HG03442 (cell line): Measurements from ENCODE around the gene TRPV4.

Experiments used
- ATAC-seq: cut with Tn5 transposase; IDR thresholded peaks from one replicate; pipeline ENCODE4 v1.9.1; 2021; ENCODE audit warnings: mild to moderate bottlenecking, moderate library complexity; ENCODE audit not compliant: unreplicated experiment

The TRPV4 gene

DNA sequence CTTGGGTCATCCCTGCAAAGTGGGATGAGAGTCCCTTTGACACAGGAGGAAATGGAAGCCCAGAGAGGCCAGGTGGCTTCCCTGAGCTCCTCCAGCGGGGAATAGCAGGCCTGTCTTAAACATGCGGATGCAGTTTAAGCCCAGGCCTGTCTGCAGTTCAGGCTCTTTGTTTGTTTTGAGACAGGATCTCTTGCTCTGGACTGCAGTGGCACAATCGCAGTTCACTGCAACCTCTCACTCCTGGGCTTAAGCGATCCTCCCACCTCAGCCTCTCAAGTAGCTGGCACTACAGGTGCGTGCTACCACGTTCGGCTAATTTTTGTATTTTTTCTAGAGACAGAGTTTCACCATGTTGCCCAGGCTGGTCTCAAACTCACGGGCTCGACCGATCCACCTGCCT lies 3.5 kb downstream of the TRPV4 start:
- no peak for ATAC-seq

GRCh38 chr12:109828754-109829511 lies 4.3 kb downstream of the TRPV4 start:
- ATAC-seq, result no peak

DNA sequence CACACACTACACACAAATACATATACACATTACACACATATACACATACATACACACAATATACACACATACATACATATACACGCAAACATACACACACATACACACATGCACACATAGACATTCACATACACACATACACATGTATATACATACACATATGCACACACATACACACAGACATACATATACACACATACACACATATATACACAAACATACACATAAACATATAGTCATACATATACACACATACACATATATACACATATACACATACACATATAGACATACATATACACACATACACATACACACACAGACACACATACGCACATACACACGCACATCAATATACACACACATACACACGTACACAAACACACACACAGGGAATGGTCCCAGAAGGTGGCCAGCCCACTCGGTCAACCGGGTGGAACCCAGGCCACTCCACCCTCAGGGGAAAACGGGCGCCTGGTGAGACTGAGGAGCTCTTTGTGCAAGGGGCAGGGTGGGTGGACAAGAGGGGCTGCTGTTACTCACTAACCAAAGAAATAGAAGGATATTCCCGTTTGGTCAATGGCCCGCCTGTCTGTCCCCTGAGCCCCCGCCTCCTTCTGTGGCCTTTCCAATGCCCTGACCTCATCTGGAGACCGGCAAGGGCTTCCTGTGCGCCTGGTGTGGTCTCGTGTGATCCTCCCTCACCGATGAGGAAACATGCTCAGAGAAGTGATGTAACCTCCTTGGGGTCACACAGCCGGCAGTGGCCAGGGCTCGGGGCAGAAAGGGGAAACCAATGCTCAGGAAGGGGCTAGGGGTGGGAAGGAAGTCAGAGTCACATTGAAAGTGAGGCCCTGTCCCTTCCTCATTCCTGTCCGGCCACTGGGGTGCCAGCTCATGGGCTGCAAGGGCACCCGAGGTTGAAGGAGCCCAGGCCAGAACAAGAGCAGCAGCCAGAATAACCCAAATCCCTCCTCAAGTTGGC lies 5.3 kb downstream of the TRPV4 start:
- no peak for ATAC-seq

DNA sequence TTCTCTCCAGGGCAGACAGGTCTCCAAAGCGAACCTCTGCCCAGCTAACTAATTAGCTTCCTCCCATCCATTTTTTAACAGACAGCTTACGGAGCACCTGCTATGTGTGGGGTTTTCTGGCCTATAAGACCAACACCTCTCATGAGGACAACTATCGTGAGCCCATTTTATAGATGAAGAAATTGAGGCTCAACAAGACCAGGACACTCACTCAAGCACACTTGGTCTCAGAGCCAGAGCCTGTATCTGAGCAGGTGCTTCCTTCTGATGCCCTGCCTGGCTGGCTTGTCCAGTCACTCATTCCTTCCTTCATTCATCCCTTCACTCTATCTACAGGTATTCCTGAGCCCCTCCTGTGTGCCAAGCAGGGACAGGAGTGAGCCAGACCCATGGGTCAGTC lies 6.1 kb downstream of the TRPV4 start:
- ATAC-seq, result no peak

DNA sequence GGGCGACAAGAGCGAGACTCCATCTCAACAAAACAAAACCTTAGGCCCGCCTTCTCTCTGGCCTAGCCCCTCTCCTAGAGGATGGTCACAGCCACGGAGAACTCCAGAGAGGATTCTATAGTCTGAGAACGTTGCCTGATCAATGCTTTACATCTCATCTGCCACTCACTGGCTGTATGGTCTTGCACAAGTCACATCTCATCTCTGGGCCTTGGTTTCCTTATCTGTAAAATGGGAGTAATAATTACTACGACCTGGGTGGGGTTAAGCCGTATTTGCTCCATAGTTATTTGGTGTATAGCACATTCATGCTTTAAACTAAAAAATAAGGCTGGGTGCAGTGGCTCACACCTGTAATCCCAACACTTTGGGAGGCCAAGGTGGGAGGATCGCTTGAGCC lies 8.5 kb downstream of the TRPV4 start:
- ATAC-seq, result no peak

DNA sequence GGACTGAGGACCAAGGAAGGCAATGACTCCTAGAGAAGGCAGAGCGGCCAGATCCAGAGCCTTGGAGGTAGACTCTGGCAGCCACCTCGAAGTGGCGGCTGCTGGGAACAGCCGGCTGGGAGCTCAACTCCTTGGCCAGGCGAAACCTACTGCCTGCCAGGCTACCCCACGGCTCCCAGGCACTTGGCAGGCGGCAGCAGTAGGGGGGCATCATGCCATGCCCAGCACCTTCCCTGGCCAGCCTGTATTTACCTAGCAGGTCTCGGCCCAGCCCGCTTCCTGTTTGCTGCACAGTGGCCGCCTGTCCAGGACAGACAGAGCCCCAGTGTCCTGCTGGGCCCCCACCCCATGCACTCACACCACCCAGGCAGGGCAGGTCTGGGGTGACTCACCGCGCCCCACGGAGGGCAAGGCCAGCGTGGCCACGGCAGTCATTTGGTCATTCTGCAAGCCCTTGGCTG lies 10.2 kb downstream of the TRPV4 start:
- ATAC-seq, result no peak

- ATAC-seq, result no peak
Observed at GRCh38 chr12:109822416-109822815, 10.8 kb downstream of the TRPV4 start.

- no peak for ATAC-seq
Observed at GRCh38 chr12:109821968-109822367, 11.2 kb downstream of the TRPV4 start.

DNA sequence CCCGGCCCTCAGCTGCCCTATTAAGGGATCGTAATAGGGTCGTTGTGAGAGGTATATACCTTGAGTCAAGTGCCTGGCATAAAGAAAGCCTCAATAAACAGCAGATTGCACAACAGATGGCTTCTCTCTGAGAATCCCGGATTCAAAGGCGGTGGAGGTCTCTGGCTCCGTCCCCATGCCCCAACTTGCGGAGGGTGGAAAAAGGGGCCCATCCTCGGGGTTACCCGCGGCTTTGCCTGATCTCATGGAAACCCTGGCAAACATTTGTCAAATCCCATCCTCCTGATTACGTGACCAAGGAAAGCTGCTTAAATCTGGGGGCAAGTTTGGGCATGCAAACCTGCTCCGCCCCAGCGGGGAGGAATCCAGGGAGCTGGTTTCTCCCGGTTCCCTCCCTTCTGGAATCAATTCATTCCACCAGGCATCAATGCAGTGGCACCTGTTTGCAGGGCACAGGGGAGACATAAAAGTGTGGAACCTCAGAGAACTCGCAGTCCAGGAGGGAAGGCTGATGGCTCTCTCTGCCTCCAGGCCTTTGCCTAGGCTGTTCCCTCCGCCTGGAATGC lies 12.3 kb downstream of the TRPV4 start:
- ATAC-seq, result no peak

GRCh38 chr12:109818905-109819500 lies 14.2 kb downstream of the TRPV4 start:
- ATAC-seq, result no peak

DNA sequence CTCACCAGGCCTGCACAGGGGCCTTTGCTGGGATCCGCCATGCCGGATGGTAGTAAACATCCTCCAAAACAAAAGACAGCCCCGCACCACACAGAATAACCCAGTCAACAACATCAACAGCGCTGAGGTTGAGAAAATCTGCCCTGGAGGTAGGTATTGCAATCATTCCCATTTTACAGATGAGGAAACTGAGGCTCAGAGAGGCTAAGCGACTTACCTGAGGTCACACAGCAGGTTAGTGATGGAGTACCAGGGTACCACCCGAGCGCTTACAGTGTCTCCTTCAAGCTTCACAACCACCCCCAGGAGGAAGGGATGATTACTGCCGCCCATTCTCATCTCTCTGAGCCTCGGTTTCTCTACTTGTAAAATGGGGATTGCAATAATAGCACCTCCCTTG lies 14.9 kb downstream of the TRPV4 start:
- ATAC-seq, result no peak

- no peak for ATAC-seq
Observed at GRCh38 chr12:109817627-109818231, 15.5 kb downstream of the TRPV4 start.

DNA sequence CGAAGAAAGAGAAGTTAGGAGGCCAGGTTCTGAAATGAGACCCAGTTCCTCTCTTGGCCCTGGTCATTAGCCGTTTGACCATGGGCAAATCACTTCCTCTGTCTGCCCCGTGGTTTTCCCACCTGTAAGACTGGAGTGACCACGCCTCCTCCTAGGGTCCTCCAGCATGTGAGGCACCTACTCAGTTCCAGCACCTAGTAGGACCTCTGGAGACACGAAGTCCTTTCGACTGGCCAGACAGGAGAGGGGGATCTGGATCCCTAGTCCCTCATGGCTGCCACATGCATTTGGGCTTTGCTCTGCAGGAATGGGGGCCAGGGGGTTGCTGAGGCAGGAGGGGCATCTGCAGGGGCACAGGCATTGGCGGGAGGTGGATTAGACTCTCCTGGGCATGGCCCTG lies 16.3 kb downstream of the TRPV4 start:
- no peak for ATAC-seq

DNA sequence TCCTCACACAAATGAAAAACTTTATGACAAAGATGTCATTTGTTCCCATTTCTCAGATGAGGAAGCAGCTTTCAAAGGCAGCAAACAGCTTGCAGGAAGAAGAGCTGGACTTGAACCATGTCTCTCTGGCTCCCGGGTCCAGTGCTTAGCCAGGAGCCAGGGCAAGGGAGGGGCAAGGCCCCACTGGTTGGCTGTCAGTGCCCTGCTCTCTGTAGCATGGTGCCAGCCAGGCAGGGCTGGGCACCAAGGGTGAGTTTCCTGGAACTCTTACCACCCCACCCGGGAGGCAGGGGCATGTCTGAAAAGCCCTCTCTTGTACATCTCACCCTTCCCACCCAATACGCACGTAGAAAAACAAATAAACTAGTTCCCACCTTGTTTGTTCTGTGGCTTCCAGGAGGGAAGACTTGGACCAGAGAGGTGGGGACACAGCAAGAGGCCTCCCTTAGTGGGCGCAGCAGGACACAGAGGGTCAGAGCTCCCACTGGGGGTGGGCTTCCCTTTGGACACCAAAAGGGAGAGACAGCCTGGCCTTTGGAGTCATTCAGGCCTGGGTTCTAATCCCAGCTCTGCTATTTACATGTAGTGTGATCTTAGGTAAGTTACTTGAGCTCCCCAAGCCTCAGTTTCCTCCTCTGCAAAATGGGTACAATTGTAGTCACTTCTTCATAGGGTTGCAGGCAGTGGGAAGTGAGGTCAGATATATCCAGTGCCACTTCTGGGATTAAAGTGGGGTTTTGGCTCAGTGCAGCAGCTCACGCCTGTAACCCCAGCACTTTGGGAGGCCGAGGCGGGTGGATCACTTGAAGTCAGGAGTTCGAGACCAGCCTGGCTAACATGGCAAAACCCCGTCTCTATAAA lies 17.2 kb downstream of the TRPV4 start:
- no peak for ATAC-seq

DNA sequence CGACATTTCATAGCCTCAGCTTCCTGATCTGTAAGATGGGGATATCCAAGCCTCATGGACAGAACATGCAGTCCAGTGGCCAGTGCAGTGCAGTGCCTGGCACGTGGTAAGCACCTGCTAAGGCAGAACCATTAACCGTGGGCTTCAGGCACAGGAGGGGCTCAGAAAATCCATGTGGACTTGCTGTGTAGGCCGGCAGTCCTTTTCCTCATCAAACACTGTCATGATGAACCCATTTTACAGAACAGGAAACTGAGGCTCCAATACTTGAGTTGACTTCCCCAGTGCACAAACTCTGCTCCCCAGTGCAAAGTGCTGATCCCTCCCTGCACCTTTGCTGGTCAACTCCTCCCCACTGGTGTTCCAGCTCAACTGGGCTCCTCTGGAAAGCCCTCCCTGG lies 18.0 kb downstream of the TRPV4 start:
- ATAC-seq, result no peak

GRCh38 chr12:109814600-109815150 lies 18.5 kb downstream of the TRPV4 start:
- no peak for ATAC-seq

- no peak for ATAC-seq
Observed at GRCh38 chr12:109813810-109814416, 19.3 kb downstream of the TRPV4 start.

GRCh38 chr12:109811624-109811995 lies 21.6 kb downstream of the TRPV4 start:
- ATAC-seq, result no peak

DNA sequence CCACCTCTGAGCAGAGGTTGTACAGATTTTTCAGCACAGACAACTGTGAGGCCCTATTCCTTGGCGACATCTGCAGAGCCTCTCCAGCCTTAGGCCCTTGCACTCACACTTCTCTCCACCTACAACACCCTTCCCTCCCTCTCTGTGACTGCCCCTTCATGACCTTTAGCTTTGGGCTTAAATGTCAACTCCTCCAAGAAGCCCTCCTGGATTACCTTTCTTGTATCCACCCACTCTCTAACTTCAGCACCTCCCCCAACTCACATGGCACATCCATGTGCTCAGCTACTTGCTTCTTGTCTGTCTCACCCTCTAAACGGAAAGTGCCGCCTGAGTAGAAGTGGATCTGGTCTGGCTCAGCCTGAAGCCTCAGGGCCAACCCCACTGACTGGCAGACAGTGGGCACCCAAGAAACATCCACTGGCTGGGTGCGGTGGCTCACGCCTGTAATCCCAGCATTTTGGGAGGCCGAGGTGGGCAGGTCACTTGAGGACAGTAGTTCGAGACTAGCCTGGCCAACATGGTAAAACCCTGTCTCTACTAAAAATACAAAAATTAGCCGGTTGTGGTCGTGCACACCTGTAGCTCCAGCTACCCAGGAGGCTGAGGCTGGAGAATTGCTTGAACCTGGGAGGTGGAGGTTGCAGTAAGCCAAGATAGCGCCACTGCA lies 22.1 kb downstream of the TRPV4 start:
- no peak for ATAC-seq
